Putamen (tissue), 1 donor: ENCODE results near the gene LGALS3.
"Not testable (repeated sequence)": the region's sequence is repeated elsewhere in the genome, so short reads cannot be mapped to it uniquely, and the experiment has no call there.

Experiments
- DNase-seq: peaks from one replicate; pipeline ENCODE4 v3.0.0-alpha.2; 2016; ENCODE audit warnings: low spot score

LGALS3 gene

DNA sequence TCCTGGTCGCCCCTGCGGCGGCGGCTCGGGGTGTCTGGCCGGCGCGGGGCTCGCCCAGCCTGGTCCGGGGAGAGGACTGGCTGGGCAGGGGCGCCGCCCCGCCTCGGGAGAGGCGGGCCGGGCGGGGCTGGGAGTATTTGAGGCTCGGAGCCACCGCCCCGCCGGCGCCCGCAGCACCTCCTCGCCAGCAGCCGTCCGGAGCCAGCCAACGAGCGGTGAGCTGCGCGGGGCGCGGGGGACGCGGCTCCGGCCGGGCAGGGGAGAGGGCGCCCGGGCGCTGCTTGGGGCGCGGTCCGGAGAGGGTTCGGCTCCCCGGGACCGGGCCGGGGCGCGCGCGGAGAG lies at the start of gene LGALS3:
TSS of gene LGALS3 (plus strand) at position 167 of the 342 bp plus-strand sequence. CDS start 8,122 bp downstream, outside the sequence.
- DNase-seq, result no peak

- DNase-seq, result not testable (repeated sequence)
Observed at GRCh38 chr14:55079961-55080360, 49.1 kb upstream of the LGALS3 start.

- DNase-seq, result no peak
Observed at GRCh38 chr14:55084401-55085059, 44.5 kb upstream of the LGALS3 start.

DNA sequence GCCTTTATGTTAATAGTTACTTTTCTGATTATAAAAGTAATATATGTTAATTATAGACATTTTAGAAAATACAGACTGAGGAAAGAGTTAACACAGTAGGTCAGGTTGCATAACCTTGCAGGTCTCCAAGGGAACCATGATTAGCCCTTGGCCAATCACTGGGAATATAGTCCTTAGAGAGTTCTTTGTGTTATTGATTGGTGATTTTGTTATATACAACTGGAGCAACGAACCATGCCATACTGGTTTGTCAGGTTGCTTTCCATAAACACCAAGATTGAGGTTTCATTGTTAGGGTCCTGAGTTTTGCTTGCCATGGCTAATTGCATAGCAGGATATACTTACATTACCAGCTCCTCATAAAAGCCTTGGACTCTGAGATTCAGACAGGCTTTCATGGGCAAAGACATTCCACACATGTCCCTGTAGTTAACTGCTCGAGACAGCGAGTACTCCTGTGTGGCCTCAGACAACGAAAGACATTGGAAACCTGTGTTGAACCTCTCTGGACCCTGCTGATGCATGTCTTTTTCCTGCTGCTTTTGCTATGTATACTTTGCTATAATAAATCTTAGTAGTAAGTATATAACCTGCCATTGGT lies 43.9 kb upstream of the LGALS3 start:
- DNase-seq, result no peak

GRCh38 chr14:55086938-55087337 lies 42.1 kb upstream of the LGALS3 start:
- DNase-seq, result no peak

DNA sequence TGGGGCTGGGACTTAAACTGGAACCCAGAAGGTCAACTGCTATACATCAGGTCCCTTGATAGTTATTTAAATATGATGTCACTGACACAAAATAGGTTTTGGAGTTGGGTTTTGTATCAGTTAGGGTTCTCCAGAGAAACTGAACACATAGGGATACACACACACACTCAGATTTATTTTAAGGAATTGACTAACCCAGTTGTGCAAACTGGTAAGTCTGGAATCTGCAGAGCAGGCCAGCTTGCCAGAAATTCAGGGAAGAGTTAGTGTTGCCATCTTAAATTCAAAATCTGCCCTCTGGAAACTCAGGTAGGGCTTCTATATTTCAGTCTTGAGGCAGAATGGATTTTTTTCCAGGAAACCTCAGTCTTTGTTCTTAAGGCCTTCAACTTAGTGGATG lies 40.7 kb upstream of the LGALS3 start:
- DNase-seq, result no peak

- DNase-seq, result no peak
Observed at GRCh38 chr14:55092341-55092740, 36.7 kb upstream of the LGALS3 start.

- DNase-seq, result no peak
Observed at GRCh38 chr14:55094292-55095157, 34.5 kb upstream of the LGALS3 start.

DNA sequence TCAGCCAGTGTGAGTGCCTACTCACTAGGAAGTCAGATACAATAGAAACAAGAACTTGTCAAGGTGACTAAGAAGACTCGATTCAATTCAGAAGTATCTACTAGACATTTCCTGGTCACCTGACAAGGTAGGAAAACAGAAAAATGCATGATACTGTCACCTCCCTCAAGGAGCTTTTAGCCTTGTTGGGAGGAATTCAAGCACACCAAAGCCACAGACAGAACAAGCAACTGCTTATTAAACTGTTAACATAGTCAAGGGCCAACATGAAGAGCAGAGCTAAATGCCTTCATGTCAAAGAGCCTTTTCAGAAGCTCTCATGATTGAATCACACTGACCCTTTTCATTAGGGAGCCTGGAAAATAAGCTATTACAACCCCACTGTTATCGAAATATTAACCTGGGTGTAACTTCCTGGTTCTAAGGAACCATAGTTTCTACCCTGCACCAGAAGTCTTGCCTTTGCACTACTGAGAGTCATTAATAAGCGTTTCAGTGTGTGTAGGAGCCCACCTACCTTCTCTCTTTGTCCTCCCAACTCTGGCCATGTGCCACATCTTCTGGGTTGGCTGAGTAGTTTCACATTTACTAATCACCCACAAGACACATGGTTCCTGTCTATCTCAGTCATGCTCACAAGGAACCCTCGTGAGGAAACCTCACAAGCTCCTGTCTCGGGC lies 31.0 kb upstream of the LGALS3 start:
- no peak for DNase-seq

GRCh38 chr14:55098561-55098898 lies 30.5 kb upstream of the LGALS3 start:
- DNase-seq, result no peak

DNA sequence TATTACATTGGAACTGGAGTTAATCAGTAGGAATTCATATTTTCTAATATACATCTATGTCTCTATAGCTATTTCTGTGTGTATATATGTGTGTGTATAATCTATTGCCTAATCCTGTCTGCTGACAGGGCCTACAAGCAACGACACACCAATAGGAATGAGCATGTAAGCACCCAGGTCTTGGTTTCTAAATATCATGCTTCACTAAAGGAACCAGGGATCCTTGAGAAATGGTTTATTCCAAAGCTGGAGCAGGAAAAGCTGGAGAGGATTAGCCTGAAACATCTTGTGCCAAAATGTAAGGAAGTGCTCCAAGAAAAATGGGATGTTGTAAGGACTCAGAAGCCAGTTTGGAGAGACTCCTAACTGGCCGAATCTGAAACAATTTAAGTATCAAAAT lies 29.3 kb upstream of the LGALS3 start:
- DNase-seq, result no peak

DNA sequence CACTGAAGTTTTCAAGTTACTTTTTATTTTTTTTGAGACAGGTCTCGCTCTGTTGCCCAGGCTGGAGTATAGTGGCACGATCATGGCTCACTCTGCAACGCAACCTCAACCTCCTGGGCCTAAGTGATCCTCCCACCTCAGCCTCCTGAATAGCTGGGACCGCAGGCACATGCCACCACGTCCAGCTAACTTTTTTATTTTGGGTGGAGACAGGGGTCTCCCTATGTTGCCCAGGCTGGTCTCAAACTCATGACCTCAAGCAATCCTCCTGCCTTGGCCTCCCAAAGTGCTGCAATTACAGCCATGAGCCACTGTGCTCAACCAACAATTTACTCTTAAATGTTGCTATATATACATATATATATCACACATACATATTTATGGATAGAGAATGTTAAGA lies 27.4 kb upstream of the LGALS3 start:
- no peak for DNase-seq

DNA sequence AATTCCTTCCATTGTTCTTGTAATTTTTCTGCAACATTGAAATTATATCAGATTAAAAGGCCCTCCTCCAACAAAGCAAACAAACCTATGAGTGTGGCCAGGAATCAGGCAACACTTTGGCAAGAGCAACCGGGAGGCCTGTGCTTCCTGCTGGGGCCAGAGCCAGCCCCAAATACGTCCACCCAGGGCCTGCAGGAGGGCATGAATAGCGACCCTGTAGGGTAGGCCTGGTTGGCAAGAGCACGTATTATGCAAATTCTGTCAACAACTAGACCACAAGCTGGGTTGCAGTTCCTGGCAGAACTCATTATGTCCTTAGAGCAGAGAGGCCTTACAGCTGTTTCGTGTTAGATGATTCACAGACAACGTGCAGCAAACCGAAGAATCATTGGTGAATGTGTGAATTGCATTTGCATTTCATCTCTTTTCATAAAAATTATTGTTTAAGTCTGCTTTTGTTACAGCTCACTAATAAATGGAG lies 26.9 kb upstream of the LGALS3 start:
- DNase-seq, result peak; percentile 79

DNA sequence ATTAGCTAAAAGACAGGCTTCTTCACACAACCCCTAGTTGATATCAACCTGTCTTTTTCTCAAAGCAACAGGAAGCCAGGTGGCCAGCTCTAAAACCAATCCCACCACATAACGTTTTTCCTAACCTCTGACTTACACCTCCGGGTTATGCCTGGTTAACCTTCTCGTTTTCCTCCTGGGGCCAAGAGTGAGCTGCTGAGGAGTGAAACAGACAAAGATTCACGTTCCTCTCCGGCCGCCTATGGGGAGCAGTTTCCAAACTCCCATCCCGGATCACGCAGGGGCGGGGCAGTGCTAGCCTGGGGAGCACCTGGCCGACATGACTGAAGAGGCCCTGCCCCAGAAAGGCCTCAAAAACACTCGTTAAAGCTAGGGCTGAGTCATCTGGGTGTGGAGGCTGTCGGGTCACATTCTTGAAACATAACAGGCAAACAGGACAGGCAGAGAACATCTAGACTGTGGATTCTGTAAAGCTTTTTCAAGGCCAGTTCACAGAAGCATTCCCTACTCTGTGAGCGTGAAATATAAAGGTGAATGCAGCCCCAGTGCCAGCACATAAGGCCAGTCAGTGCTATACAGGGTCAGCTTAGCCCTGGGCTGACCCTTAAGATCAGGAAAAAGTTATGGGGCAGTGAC lies 25.9 kb upstream of the LGALS3 start:
- no peak for DNase-seq

DNA sequence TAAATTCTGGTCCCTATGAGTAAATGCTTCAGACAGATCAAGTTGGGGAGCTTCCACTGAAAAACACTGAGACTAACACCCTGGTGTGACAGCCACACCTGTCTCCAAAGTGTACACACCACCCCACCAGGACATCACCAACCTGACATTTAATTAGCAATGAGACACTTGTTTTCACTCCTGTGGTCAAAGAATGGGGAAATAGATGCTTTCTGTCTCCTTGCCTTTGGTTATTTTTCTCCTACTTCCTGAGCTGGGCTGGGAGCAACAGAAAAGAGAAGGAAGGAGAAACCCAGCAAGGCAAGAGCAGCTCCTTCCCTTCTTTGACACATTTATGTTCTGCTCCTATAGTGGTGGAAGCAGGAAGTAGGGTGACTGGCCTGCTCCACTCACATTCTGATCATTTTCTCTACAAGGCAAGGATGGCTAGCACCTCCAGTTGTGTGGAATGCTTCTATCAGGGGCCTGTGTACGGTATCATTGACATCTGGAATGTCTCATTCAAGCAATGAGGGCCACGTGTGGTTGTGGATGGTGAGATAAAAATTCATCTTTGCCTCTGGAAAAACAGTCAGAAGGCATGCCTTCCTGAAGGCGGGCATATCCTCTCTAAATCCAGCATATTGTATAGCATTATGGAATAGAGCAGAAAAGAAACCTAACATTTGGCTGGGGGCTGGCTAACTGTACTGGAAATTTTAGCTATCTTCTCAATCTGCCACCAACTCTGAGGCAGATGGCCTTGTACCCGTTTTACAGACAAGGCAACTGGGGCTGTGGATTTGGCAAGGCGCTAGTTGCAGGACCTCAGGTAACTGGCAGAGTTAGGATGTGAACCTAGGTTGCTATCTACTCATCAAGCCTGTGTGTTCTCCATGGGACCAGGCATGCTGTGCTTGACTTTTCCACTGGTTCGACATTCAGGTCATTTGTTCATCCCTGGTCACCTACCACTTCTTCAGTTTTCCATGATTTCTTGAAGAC lies 24.8 kb upstream of the LGALS3 start:
- DNase-seq, result no peak

- DNase-seq, result no peak
Observed at GRCh38 chr14:55105991-55106390, 23.1 kb upstream of the LGALS3 start.

DNA sequence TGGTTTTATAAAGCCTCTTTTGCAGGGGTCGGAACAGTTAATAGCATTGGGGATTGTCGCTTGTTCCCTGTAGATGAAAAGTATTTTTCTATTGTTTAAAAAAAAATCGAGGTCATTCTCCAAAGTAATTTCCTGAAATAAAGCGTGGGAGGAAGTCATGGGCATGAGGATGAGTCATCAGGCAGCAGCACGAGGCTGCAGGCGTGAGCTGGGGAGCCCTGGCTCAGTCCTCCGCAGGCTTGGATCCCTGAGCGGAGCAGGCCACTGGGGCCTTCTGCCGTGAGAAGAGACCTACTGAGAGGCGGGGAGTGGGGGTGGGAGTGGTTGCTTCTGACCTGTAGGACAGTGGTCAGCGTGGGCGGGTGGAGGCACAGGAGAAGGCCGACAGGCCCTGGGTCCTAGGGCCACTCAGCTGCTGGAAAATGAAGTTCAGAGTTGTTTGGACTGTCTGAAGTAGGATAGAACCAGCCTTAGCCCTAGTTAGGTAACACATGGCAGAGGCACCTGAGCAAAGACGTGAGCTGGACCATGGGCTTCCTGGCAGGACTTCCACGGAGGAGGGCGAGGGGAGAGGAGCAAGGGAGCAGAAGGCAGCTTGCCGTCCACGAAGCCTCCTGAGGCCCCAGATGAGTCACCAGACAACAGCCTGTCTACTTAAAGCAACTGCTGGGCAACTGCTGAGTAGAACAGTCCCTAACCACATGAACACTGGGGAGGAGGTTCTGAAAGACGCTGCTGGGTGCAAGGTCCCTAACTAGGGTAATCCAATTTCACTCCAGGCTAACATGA lies 21.1 kb upstream of the LGALS3 start:
- DNase-seq, result no peak

GRCh38 chr14:55109836-55110235 lies 19.2 kb upstream of the LGALS3 start:
- no peak for DNase-seq

GRCh38 chr14:55111122-55111708 lies 17.8 kb upstream of the LGALS3 start:
- no peak for DNase-seq

DNA sequence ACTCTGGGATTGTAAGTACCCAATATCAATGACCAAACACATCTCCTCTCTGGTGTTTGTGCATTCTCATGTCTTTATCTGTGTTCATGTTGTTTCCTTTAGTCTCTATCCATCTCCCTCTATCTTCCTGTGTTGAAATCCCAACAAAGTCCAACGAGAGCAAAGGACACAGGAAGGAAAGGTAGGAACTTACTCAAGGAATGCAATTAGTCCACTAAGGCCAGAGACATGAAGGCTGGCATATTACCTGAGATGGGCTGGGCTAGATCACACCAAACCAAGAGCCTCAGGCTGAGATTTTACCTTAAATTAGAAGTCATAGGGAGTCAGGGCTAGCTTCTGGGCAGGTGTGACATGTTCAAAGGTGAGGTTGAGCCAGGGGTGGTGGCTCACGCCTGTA lies 14.3 kb upstream of the LGALS3 start:
- no peak for DNase-seq
